Measurements from ENCODE around the gene PIEZO1.

Gene PIEZO1

DNA sequence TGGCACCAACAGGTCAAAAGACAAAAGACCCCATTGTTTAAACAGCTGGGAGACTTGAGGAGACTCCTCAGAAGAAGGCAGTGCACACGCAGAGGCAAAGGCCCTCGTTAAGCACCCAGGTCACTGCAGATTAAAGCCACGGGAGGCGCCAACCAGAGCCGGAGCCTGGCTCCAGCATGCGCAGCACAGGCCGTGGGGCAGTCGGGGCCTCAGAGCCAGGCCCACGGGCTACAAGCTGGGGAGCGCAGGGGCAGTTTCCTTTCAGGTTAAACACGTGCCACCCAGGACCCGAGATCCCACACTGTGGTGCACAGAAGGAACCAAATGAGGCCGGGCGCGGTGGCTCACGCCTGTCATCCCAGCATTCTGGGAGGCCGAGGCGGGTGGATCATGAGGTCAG, 9.2 kb downstream of the PIEZO1 start:
- no peaks in the 10 kb centered on the region for H3K9me3 ChIP-seq (ENCODE audit: control insufficient read depth, insufficient read depth, low read length)
- H3K79me2 ChIP-seq (ENCODE audit: control insufficient read depth, low read length): peaks cover 99% of the 10 kb centered on the region
- peaks cover 12% of the 10 kb centered on the region; the same call in 1 of the 2 replicates for H4K20me1 ChIP-seq (ENCODE audit: control insufficient read depth, insufficient read depth, low read depth, low read length)
- no peak overlapping the region for H3K4me3 ChIP-seq (ENCODE audit: low read length)
- H3F3A ChIP-seq (ENCODE audit: control insufficient read depth, insufficient read depth): 0 out of 2 replicates have a peak, but pooled peaks cover 4% of the 10 kb centered on the region
- TF ChIP-seq CTCF (IDR thresholded peaks at IDR 0.05; ENCODE audit: low read depth, low read length, poor library complexity, severe bottlenecking): no peak
- TF ChIP-seq EZH2phosphoT487 (IDR thresholded peaks at IDR 0.05; ENCODE audit: borderline replicate concordance, low read length): no peak
- H3K27ac ChIP-seq (ENCODE audit: low read depth, low read length): no peak overlapping the region
- H3K4me2 ChIP-seq (ENCODE audit: low read length): no peak overlapping the region
- H3K9me2 ChIP-seq (replicated peaks; ENCODE audit: control insufficient read depth, low read length): no peaks in the 10 kb centered on the region
- H3K36me3 ChIP-seq (ENCODE audit: control insufficient read depth, low read length): peaks cover 30% of the 10 kb centered on the region
- H3K4me1 ChIP-seq (ENCODE audit: control insufficient read depth, low read length): peaks cover 30% of the 10 kb centered on the region
- H3K27me3 ChIP-seq (ENCODE audit: control insufficient read depth, low read length): no peaks in the 10 kb centered on the region

- H3K4me2 ChIP-seq (ENCODE audit: low read length): no peak overlapping the region
- H3K79me2 ChIP-seq (ENCODE audit: control insufficient read depth, low read length): peaks cover 99% of the 10 kb centered on the region
Measured at GRCh38 chr16:88774544-88775393, 10.3 kb downstream of the PIEZO1 start.

GRCh38 chr16:88773812-88774291, 11.2 kb downstream of the PIEZO1 start:
- H3K9me2 ChIP-seq (replicated peaks; ENCODE audit: control insufficient read depth, low read length): no peaks in the 10 kb centered on the region
- no peak overlapping the region for H3K27ac ChIP-seq (ENCODE audit: low read depth, low read length)
- no peaks in the 10 kb centered on the region for H3K27me3 ChIP-seq (ENCODE audit: control insufficient read depth, low read length)
- H3K4me2 ChIP-seq (ENCODE audit: low read length): no peak overlapping the region
- H3K79me2 ChIP-seq (ENCODE audit: control insufficient read depth, low read length): peaks cover 99% of the 10 kb centered on the region
- no peaks in the 10 kb centered on the region for H3K9me3 ChIP-seq (ENCODE audit: control insufficient read depth, insufficient read depth, low read length)
- peaks cover 39% of the 10 kb centered on the region for H3K4me1 ChIP-seq (ENCODE audit: control insufficient read depth, low read length)
- no peak for TF ChIP-seq CTCF (IDR thresholded peaks at IDR 0.05; ENCODE audit: low read depth, low read length, poor library complexity, severe bottlenecking)
- TF ChIP-seq EZH2phosphoT487 (IDR thresholded peaks at IDR 0.05; ENCODE audit: borderline replicate concordance, low read length): no peak
- peaks cover 25% of the 10 kb centered on the region for H3K36me3 ChIP-seq (ENCODE audit: control insufficient read depth, low read length)
- 0 out of 2 replicates have a peak, but pooled peaks cover 4% of the 10 kb centered on the region for H3F3A ChIP-seq (ENCODE audit: control insufficient read depth, insufficient read depth)
- peaks cover 22% of the 10 kb centered on the region for H4K20me1 ChIP-seq (ENCODE audit: control insufficient read depth, insufficient read depth, low read depth, low read length)
- no peak overlapping the region for H3K4me3 ChIP-seq (ENCODE audit: low read length)

More at GRCh38 chr16:88774544-88775393, 10.3 kb downstream of the PIEZO1 start:
- no peaks in the 10 kb centered on the region for H3K9me2 ChIP-seq (replicated peaks; ENCODE audit: control insufficient read depth, low read length)
- H3K4me3 ChIP-seq (ENCODE audit: low read length): no peak overlapping the region
- no peak overlapping the region for H3K27ac ChIP-seq (ENCODE audit: low read depth, low read length)
- TF ChIP-seq EZH2phosphoT487 (IDR thresholded peaks at IDR 0.05; ENCODE audit: borderline replicate concordance, low read length) (no peak), CTCF (IDR thresholded peaks at IDR 0.05; ENCODE audit: low read depth, low read length, poor library complexity, severe bottlenecking) (no peak)
- peaks cover 33% of the 10 kb centered on the region for H3K4me1 ChIP-seq (ENCODE audit: control insufficient read depth, low read length)
- 0 out of 2 replicates have a peak, but pooled peaks cover 4% of the 10 kb centered on the region for H3F3A ChIP-seq (ENCODE audit: control insufficient read depth, insufficient read depth)
- H4K20me1 ChIP-seq (ENCODE audit: control insufficient read depth, insufficient read depth, low read depth, low read length): peaks cover 17% of the 10 kb centered on the region
- no peaks in the 10 kb centered on the region for H3K27me3 ChIP-seq (ENCODE audit: control insufficient read depth, low read length)
- no peaks in the 10 kb centered on the region for H3K9me3 ChIP-seq (ENCODE audit: control insufficient read depth, insufficient read depth, low read length)
- peaks cover 25% of the 10 kb centered on the region for H3K36me3 ChIP-seq (ENCODE audit: control insufficient read depth, low read length)

Measured in DOHH2 (cell line).